HCT116 (cell line): ENCODE measurements around the gene ZSCAN29. TPM values are rescaled to one million over a fixed set of nuclear protein-coding genes. Genes with fewer than 3 reads are reported as not detected.

Experiments
- ATAC-seq: fragments of 200-7000 bp; cut with Tn5 transposase; 2 replicates; pipeline ENCODE4 v1.9.1; 2020; ENCODE audit warnings: mild to moderate bottlenecking, moderate library complexity
- BruUV-seq: library from RNA; stranded (reverse); fragments of 400-500 nt; replicated peaks from 2 replicates; lab custom pipeline; 2021; lab: Mats Ljungman, UMichigan
- CTCF ChIA-PET: fragments of 300-600 bp; sonication (Branson Sonifier 250); formaldehyde crosslinking; loops from one replicate; lab custom pipeline; 2021; ENCODE audit warnings: antibody characterized with exemption; lab: Charles Lee
- POLR2A ChIA-PET: fragments of 300-600, 350-600 bp; sonication (Branson Sonifier 250); formaldehyde crosslinking; loops from one replicate; lab custom pipeline; 2021; ENCODE audit warnings: antibody characterized with exemption; lab: Charles Lee
- RAD21 ChIA-PET, 2 experiments: fragments of 300-600 bp; sonication (Branson Sonifier 250); formaldehyde crosslinking; loops; one replicate each; lab custom pipeline; 2023; ENCODE audit warnings: low total read pairs in 2 of 2; ENCODE audit not compliant: uncharacterized antibody in 2 of 2, unreplicated experiment in 2 of 2, low non-redundant PET in 1 of 2; lab: Charles Lee
- DNase-seq: peaks from one replicate; pipeline ENCODE4 v3.0.0-alpha.2; 2010; ENCODE audit warnings: low read depth, low spot score
- H2AFZ ChIP-seq: fragments of 200-600 bp; shearing (Covaris generic), sonication (generic); 2 replicates; pipeline ENCODE4 v1.6.1; 2017; ENCODE audit warnings: low read depth, mixed run types, mixed read lengths, antibody characterized with exemption, low read length; ENCODE audit not compliant: poor library complexity, severe bottlenecking
- H3K27ac ChIP-seq: 2 replicates; pipeline ENCODE4 v1.5.1; 2012; ENCODE audit warnings: low read depth, low read length
- H3K27me3 ChIP-seq: fragments of 200-600 bp; sonication (generic); 2 replicates; pipeline ENCODE4 v1.6.1; 2016; ENCODE audit warnings: mixed run types, low read length, mixed read lengths; ENCODE audit not compliant: insufficient read depth
- H3K36me3 ChIP-seq, 2 experiments: fragments of 200-500 bp in 1 of 2; fragments of 200-600 bp in 1 of 2; sonication (Bioruptor generic) in 1 of 2; sonication (generic) in 1 of 2; 2 replicates each; pipeline versions ENCODE4 v1.5.1 to v1.6.1; 2014 to 2016; ENCODE audit warnings: low read length in 2 of 2, inconsistent platforms in 1 of 2, mixed read lengths in 1 of 2, mixed run types in 1 of 2; ENCODE audit not compliant: insufficient read depth in 2 of 2, control insufficient read depth in 1 of 2
- H3K4me1 ChIP-seq, 2 experiments: fragments of 200-600 bp in 1 of 2; sonication (generic) in 1 of 2; 2 replicates each; pipeline versions ENCODE4 v1.5.1 to v1.6.1; 2012 to 2017; ENCODE audit warnings: low read length in 2 of 2, inconsistent platforms in 1 of 2, mild to moderate bottlenecking in 1 of 2, mixed read lengths in 1 of 2, mixed run types in 1 of 2, moderate library complexity in 1 of 2; ENCODE audit not compliant: insufficient read depth in 2 of 2, control insufficient read depth in 1 of 2
- H3K4me2 ChIP-seq: fragments of 200-600 bp; sonication (generic); 2 replicates; pipeline ENCODE4 v1.6.1; 2017; ENCODE audit warnings: mixed run types, low read length, mixed read lengths
- H3K4me3 ChIP-seq, 2 experiments: fragments of 200-600 bp in 1 of 2; sonication (generic) in 1 of 2; replicated peaks in 1 of 2; 2 replicates each; pipeline ENCODE4 v1.5.1; 2011 to 2016; ENCODE audit warnings: low read length in 2 of 2, control low read depth in 1 of 2, low read depth in 1 of 2, mild to moderate bottlenecking in 1 of 2, mixed read lengths in 1 of 2, mixed run types in 1 of 2
- H3K79me2 ChIP-seq: fragments of 200-600 bp; sonication (generic); 2 replicates; pipeline ENCODE4 v1.6.1; 2017; ENCODE audit warnings: mild to moderate bottlenecking, mixed run types, low read length, moderate library complexity, mixed read lengths; ENCODE audit not compliant: insufficient read depth
- H3K9ac ChIP-seq: fragments of 200-600 bp; sonication (generic); 2 replicates; pipeline ENCODE4 v1.6.1; 2016; ENCODE audit warnings: low read length, mixed read lengths
- H3K9me2 ChIP-seq: fragments of 200-600 bp; sonication (generic), shearing (Covaris generic); 2 replicates; pipeline ENCODE4 v1.6.1; 2017; ENCODE audit warnings: mixed run types, mild to moderate bottlenecking, moderate library complexity; ENCODE audit not compliant: insufficient read depth
- H3K9me3 ChIP-seq, 2 experiments: fragments of 200-500 bp in 1 of 2; fragments of 200-600 bp in 1 of 2; sonication (Bioruptor generic) in 1 of 2; sonication (generic) in 1 of 2; 2 replicates each; pipeline ENCODE4 v1.6.1; 2014 to 2017; ENCODE audit warnings: low read length in 2 of 2, mixed read lengths in 2 of 2, inconsistent platforms in 1 of 2, low read depth in 1 of 2, mild to moderate bottlenecking in 1 of 2, mixed run types in 1 of 2, moderate library complexity in 1 of 2; ENCODE audit not compliant: control insufficient read depth in 1 of 2, insufficient read depth in 1 of 2
- H4K20me1 ChIP-seq: fragments of 200-600 bp; sonication (generic), shearing (Covaris generic); 2 replicates; pipeline ENCODE4 v1.6.1; 2017; ENCODE audit warnings: mixed run types, mild to moderate bottlenecking, moderate library complexity; ENCODE audit not compliant: insufficient read depth
- ATF3 ChIP-seq: IDR thresholded peaks from 2 replicates; pipeline ENCODE4 v1.6.1; 2012
- CBX3 ChIP-seq: IDR thresholded peaks from 2 replicates; pipeline ENCODE4 v1.6.1; 2012; ENCODE audit warnings: low read depth
- CEBPB ChIP-seq: IDR thresholded peaks from 2 replicates; pipeline ENCODE4 v1.6.1; 2012; ENCODE audit warnings: low read depth
- CTCF ChIP-seq, 3 experiments: fragments of 200-600 bp in 1 of 3; sonication (generic) in 1 of 3; IDR thresholded peaks in 2 of 3; conservative IDR thresholded peaks in 1 of 3; 2 replicates each; pipeline ENCODE4 v1.5.1; 2012 to 2017; ENCODE audit warnings: low read depth in 2 of 3, low read length in 2 of 3, antibody characterized with exemption in 1 of 3, borderline replicate concordance in 1 of 3, control low read depth in 1 of 3, mild to moderate bottlenecking in 1 of 3, mixed read lengths in 1 of 3, mixed run types in 1 of 3, moderate library complexity in 1 of 3; ENCODE audit not compliant: insufficient read depth in 1 of 3
- ELF1 ChIP-seq: IDR thresholded peaks from 2 replicates; pipeline ENCODE4 v1.6.1; 2012; ENCODE audit warnings: low read depth, borderline replicate concordance
- EZH2 ChIP-seq: fragments of 200-600 bp; sonication (generic); IDR thresholded peaks from 2 replicates; pipeline ENCODE4 v1.6.1; 2017; ENCODE audit warnings: antibody characterized with exemption, mixed run types
- EZH2phosphoT487 ChIP-seq: fragments of 200-600 bp; IDR thresholded peaks from 2 replicates; pipeline ENCODE4 v1.6.1; 2018; ENCODE audit warnings: antibody characterized with exemption, borderline replicate concordance
- FOSL1 ChIP-seq: IDR thresholded peaks from 2 replicates; pipeline ENCODE4 v1.6.1; 2012; ENCODE audit warnings: low read depth
- JUND ChIP-seq: IDR thresholded peaks from 2 replicates; pipeline ENCODE4 v1.6.1; 2012
- MAX ChIP-seq: IDR thresholded peaks from 2 replicates; pipeline ENCODE4 v1.6.1; 2012
- POLR2A ChIP-seq: IDR thresholded peaks from 2 replicates; pipeline ENCODE4 v1.7.0; 2011; ENCODE audit warnings: borderline replicate concordance; ENCODE audit not compliant: insufficient read depth, insufficient read length; ENCODE audit errors: extremely low read depth
- POLR2AphosphoS5 ChIP-seq: IDR thresholded peaks from 2 replicates; pipeline ENCODE4 v1.6.1; 2011; ENCODE audit warnings: mild to moderate bottlenecking, low read depth, low read length, moderate library complexity
- RAD21 ChIP-seq: IDR thresholded peaks from 2 replicates; pipeline ENCODE4 v1.6.1; 2012; ENCODE audit warnings: low read depth, mild to moderate bottlenecking
- SIN3A ChIP-seq: IDR thresholded peaks from 2 replicates; pipeline ENCODE4 v1.6.1; 2012; ENCODE audit warnings: low read depth
- SP1 ChIP-seq: IDR thresholded peaks from 2 replicates; pipeline ENCODE4 v1.6.1; 2012; ENCODE audit warnings: low read depth
- SRF ChIP-seq: IDR thresholded peaks from 2 replicates; pipeline ENCODE4 v1.6.1; 2012; ENCODE audit warnings: low read depth
- TCF7L2 ChIP-seq: IDR thresholded peaks from 2 replicates; pipeline ENCODE4 v1.7.0; 2011; ENCODE audit warnings: borderline replicate concordance, inconsistent platforms; ENCODE audit not compliant: insufficient read depth, insufficient read length; ENCODE audit errors: extremely low read depth
- YY1 ChIP-seq: IDR thresholded peaks from 2 replicates; pipeline ENCODE4 v1.6.1; 2011; ENCODE audit warnings: low read length, low read depth, moderate library complexity, mild to moderate bottlenecking; ENCODE audit not compliant: insufficient replicate concordance; ENCODE audit errors: extremely low read depth
- ZBTB33 ChIP-seq: IDR thresholded peaks from 2 replicates; pipeline ENCODE4 v1.6.1; 2011; ENCODE audit warnings: mild to moderate bottlenecking, low read length, moderate library complexity; ENCODE audit not compliant: insufficient replicate concordance; ENCODE audit errors: extremely low read depth
- ZFX ChIP-seq: fragments of 450-650 bp; IDR thresholded peaks from 2 replicates; pipeline ENCODE4 v1.6.1; 2017
- intact Hi-C: fragments of 100-400 bp; cut with micrococcal nuclease; formaldehyde crosslinking; loops from 2 replicates; pipeline ENCODE4 v1.10.0; 2022
- total RNA-seq: library from RNA; stranded (reverse); gene quantifications from one replicate; pipeline ENCODE4 v1.2.1, GENCODE V29; 2021; ENCODE audit not compliant: unreplicated experiment

Gene ZSCAN29
- total RNA-seq, 1 experiment from 2014 or later: 27.3 TPM

GRCh38 chr15:43406189-43406588 is 35.3 kb upstream of the ZSCAN29 start:
- Histone ChIP-seq H3K9ac (no peak overlapping the region), H3K9me2 (no peaks in the 10 kb centered on the region), H3K79me2 (no peaks in the 10 kb centered on the region), H3K36me3 (peaks cover 71 to 78% of the 10 kb centered on the region in 2 experiments), H3K4me1 (no peaks in the 10 kb centered on the region), H3K4me2 (no peak overlapping the region), H3K27me3 (no peaks in the 10 kb centered on the region), H3K9me3 (no peaks in the 10 kb centered on the region), H4K20me1 (no peaks in the 10 kb centered on the region), H2AFZ (no peak overlapping the region), H3K4me3 (no peak overlapping the region), H3K27ac (no peak overlapping the region)
- TF ChIP-seq TCF7L2 (no peak), RAD21 (no peak), JUND (no peak), ELF1 (no peak), CTCF (IDR thresholded peaks at IDR 0.05 in 2 of 3, conservative IDR thresholded peaks at IDR 0.05 in 1 of 3; ENCODE audit: borderline replicate concordance in 1 of 3, insufficient read depth in 1 of 3, low read depth in 2 of 3, low read length in 2 of 3) (no peak), YY1 (no peak), CEBPB (no peak), CBX3 (no peak), POLR2A (no peak), SP1 (no peak), SRF (no peak), POLR2AphosphoS5 (no peak), EZH2phosphoT487 (no peak), FOSL1 (no peak), ATF3 (no peak), MAX (no peak), SIN3A (no peak), EZH2 (no peak), ZBTB33 (no peak), ZFX (no peak)
- ChIA-PET POLR2A (no interaction called here), CTCF (no interaction called here), RAD21 (no interaction called here)
- no peak for DNase-seq
- intact Hi-C loops: no loop called here
- ATAC-seq: no peak
- TSS peak; percentile 14 for BruUV-seq
